MCF 10A (cell line): ENCODE results near the gene NR5A1. TPM values are rescaled to one million over a fixed set of nuclear protein-coding genes. Genes with fewer than 3 reads are reported as not detected.

Experiments
- BruUV-seq: library from RNA; stranded (reverse); fragments of 400-500 nt; replicated peaks from 2 replicates; lab custom pipeline; 2021; lab: Mats Ljungman, UMichigan
- CTCF ChIA-PET: fragments of 300-600 bp; sonication (Branson Sonifier 250); formaldehyde crosslinking; extraction: SDS; loops from one replicate; lab custom pipeline; 2021; ENCODE audit warnings: antibody characterized with exemption, inconsistent platforms; lab: Yijun Ruan, JAX
- POLR2A ChIA-PET: fragments of 300-600, 350-650 bp; sonication (Branson Sonifier 250); formaldehyde crosslinking; extraction: SDS; loops from one replicate; lab custom pipeline; 2020; ENCODE audit warnings: antibody characterized with exemption, inconsistent platforms; lab: Yijun Ruan, JAX
- DNase-seq: peaks from one replicate; pipeline ENCODE4 v3.0.0-alpha.2; 2018; ENCODE audit not compliant: unreplicated experiment
- H3K27ac Mint-ChIP-seq: one replicate; pipeline ENCODE4 v1.8.0; 2022; ENCODE audit warnings: mild to moderate bottlenecking, low read depth, mixed read lengths; ENCODE audit not compliant: unreplicated experiment
- H3K27me3 Mint-ChIP-seq: one replicate; pipeline ENCODE4 v1.8.0; 2022; ENCODE audit warnings: mixed read lengths; ENCODE audit not compliant: insufficient read depth, unreplicated experiment
- H3K36me3 Mint-ChIP-seq: one replicate; pipeline ENCODE4 v1.8.0; 2022; ENCODE audit warnings: mild to moderate bottlenecking, moderate library complexity, mixed read lengths; ENCODE audit not compliant: insufficient read depth, unreplicated experiment
- H3K4me1 Mint-ChIP-seq: one replicate; pipeline ENCODE4 v1.8.0; 2022; ENCODE audit warnings: mixed read lengths; ENCODE audit not compliant: insufficient read depth, unreplicated experiment
- H3K4me3 Mint-ChIP-seq: one replicate; pipeline ENCODE4 v1.8.0; 2022; ENCODE audit warnings: mild to moderate bottlenecking, moderate library complexity, mixed read lengths; ENCODE audit not compliant: unreplicated experiment
- H3K9me3 Mint-ChIP-seq: one replicate; pipeline ENCODE4 v1.8.0; 2022; ENCODE audit warnings: mixed read lengths; ENCODE audit not compliant: unreplicated experiment
- CTCF ChIP-seq: fragments of 200-600 bp; IDR thresholded peaks from one replicate; pipeline ENCODE4 v1.8.0; 2022; ENCODE audit warnings: antibody characterized with exemption, mild to moderate bottlenecking; ENCODE audit not compliant: unreplicated experiment
- intact Hi-C: fragments of 100-400 bp; cut with micrococcal nuclease; formaldehyde crosslinking; loops from 2 replicates; pipeline ENCODE4 v1.14.1; 2022
- total RNA-seq: library from RNA; stranded (reverse); gene quantifications from 2 replicates; pipeline ENCODE4 v1.2.3, GENCODE V29; 2022

The NR5A1 gene
- total RNA-seq, 1 experiment from 2014 or later = not detected

GRCh38 chr9:124490004-124490403 is 17.2 kb downstream of the NR5A1 start:
- Mint-ChIP-seq H3K27ac (no peak overlapping the region), H3K9me3 (no peaks in the 10 kb centered on the region), H3K36me3 (no peaks in the 10 kb centered on the region), H3K4me1 (peaks cover 5% of the 10 kb centered on the region), H3K27me3 (peaks cover 55% of the 10 kb centered on the region), H3K4me3 (no peak overlapping the region)
- BruUV-seq = no TSS peak
- ChIA-PET CTCF (interaction anchor here (0.9 kb wide), 1 partner anchor 61 kb away, joined by 3 read pairs; no protein-coding TSS in a partner anchor), POLR2A (no interaction called here)
- no peak for TF ChIP-seq CTCF
- no peak for DNase-seq
- intact Hi-C loops = no loop called here

GRCh38 chr9:124489222-124489621 is 18.0 kb downstream of the NR5A1 start:
- Mint-ChIP-seq H3K27me3 (peaks cover 56% of the 10 kb centered on the region), H3K36me3 (no peaks in the 10 kb centered on the region), H3K4me3 (no peak overlapping the region), H3K4me1 (peaks cover 5% of the 10 kb centered on the region), H3K9me3 (no peaks in the 10 kb centered on the region), H3K27ac (no peak overlapping the region)
- CTCF ChIA-PET = no interaction called here
- intact Hi-C loops = no loop called here
- no peak for TF ChIP-seq CTCF
- no peak for DNase-seq
- no TSS peak for BruUV-seq
- POLR2A ChIA-PET = no interaction called here

- Mint-ChIP-seq H3K36me3 (no peaks in the 10 kb centered on the region), H3K27ac (no peak overlapping the region), H3K9me3 (no peaks in the 10 kb centered on the region), H3K4me3 (no peak overlapping the region), H3K27me3 (peaks cover 56% of the 10 kb centered on the region), H3K4me1 (peaks cover 5% of the 10 kb centered on the region)
- ChIA-PET CTCF (no interaction called here), POLR2A (no interaction called here)
- no peak for TF ChIP-seq CTCF
- intact Hi-C loops = no loop called here
- no TSS peak for BruUV-seq
- DNase-seq = no peak
These were observed 18.5 kb downstream of the NR5A1 start for GRCh38 chr9:124488641-124489210.

- Mint-ChIP-seq H3K4me3 (no peak overlapping the region), H3K27me3 (peaks cover 56% of the 10 kb centered on the region), H3K36me3 (no peaks in the 10 kb centered on the region), H3K9me3 (no peaks in the 10 kb centered on the region), H3K4me1 (peaks cover 5% of the 10 kb centered on the region), H3K27ac (no peak overlapping the region)
- BruUV-seq = no TSS peak
- POLR2A ChIA-PET = no interaction called here
- DNase-seq = no peak
- CTCF ChIA-PET = interaction anchor here (0.6 to 1.0 kb wide), 2 partner anchors 64 to 189 kb away, joined by 3 to 4 read pairs; no protein-coding TSS in a partner anchor
- intact Hi-C loops = no loop called here
- no peak for TF ChIP-seq CTCF
These were observed 19.7 kb downstream of the NR5A1 start for GRCh38 chr9:124487260-124488182.
